Measurements from ENCODE around the gene PACSIN2.
A peak's percentile ranks its signal among the peaks of the same experiment; 100 is the strongest.

Gene PACSIN2, protein sequence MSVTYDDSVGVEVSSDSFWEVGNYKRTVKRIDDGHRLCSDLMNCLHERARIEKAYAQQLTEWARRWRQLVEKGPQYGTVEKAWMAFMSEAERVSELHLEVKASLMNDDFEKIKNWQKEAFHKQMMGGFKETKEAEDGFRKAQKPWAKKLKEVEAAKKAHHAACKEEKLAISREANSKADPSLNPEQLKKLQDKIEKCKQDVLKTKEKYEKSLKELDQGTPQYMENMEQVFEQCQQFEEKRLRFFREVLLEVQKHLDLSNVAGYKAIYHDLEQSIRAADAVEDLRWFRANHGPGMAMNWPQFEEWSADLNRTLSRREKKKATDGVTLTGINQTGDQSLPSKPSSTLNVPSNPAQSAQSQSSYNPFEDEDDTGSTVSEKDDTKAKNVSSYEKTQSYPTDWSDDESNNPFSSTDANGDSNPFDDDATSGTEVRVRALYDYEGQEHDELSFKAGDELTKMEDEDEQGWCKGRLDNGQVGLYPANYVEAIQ

DNA sequence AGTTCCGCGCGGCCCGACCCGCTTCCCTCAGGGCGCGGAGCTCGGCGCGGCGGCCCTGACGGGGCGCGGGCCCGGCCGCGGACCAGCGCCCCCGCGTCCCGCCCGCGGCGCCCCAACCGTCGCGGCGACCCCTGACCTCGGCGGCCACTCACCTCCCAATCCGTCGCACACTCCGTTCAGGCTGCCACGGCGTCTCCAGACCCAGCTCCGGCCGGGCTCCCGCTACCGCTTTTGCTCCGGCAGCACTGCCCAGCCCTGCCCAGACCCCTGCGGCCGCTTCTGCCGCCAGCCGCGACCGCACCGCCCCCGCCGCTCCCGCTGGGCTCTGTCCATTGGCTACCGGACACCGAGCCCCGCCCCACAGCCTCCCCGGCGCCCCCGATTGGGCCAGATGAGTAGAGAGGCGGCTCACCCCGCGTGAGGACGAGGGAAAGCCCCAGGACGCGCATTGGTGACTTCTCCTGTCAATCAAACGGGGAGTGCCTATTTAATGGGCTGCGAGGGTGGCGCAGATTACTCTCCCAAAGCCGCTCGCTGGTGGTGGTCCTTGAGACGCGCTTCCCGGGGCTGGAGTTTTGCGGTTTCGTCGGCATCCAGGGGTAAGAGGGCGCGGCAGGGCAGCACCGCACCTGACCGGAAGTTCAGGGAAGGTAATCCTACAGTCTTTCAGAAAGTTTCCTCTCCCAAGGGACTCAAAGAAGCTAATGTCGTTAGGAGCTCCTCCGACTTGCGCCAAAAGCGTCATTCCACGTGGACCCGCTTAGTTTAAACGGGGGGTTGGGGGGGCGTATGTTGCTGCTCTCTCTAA is at the start of gene PACSIN2:
TSS of gene PACSIN2 (minus strand) at position 281 of the 808 bp plus-strand sequence. CDS start 103,069 bp downstream, outside the sequence.
- CTCF ChIA-PET: interaction anchor here (0.9 to 3.7 kb wide), 3 partner anchors 19 to 147 kb away, joined by 3 to 9 read pairs (median 3); no protein-coding TSS in a partner anchor

GRCh38 chr22:43060183-43060582 is 45.2 kb upstream of the PACSIN2 start:
- Mint-ChIP-seq H3K36me3 (peaks cover 15% of the 10 kb centered on the region), H3K27me3 (no peaks in the 10 kb centered on the region), H3K4me3 (no peak overlapping the region), H3K27ac (no peak overlapping the region), H3K9me3 (no peaks in the 10 kb centered on the region), H3K4me1 (no peaks in the 10 kb centered on the region)
- DNase-seq: peak; percentile 60
- CTCF ChIA-PET: interaction anchor here (0.6 to 2.4 kb wide), 16 partner anchors 9 to 1747 kb away, joined by 3 to 10 read pairs (median 4); no protein-coding TSS in a partner anchor

More for the DNA sequence above, at the start of gene PACSIN2:
- Mint-ChIP-seq H3K27ac (peak within 1 kb of the TSS; percentile 88), H3K36me3 (no peaks in the 10 kb centered on the region), H3K4me1 (peaks cover 31% of the 10 kb centered on the region), H3K9me3 (no peaks in the 10 kb centered on the region), H3K4me3 (peak within 1 kb of the TSS; percentile 92), H3K27me3 (peaks cover 20% of the 10 kb centered on the region)
- DNase-seq: peak; percentile 100

- H3K27me3 Mint-ChIP-seq: no peaks in the 10 kb centered on the region
- H3K36me3 Mint-ChIP-seq: peaks cover 7% of the 10 kb centered on the region
- DNase-seq: no peak
- no peak overlapping the region for H3K27ac Mint-ChIP-seq
- no peaks in the 10 kb centered on the region for H3K9me3 Mint-ChIP-seq
- H3K4me1 Mint-ChIP-seq: no peaks in the 10 kb centered on the region
- H3K4me3 Mint-ChIP-seq: no peak overlapping the region
- CTCF ChIA-PET: interaction anchor here (0.6 kb wide), 1 partner anchor 52 kb away, joined by 3 read pairs; no protein-coding TSS in a partner anchor
Measured at GRCh38 chr22:43057641-43058040, 42.7 kb upstream of the PACSIN2 start.

DNA sequence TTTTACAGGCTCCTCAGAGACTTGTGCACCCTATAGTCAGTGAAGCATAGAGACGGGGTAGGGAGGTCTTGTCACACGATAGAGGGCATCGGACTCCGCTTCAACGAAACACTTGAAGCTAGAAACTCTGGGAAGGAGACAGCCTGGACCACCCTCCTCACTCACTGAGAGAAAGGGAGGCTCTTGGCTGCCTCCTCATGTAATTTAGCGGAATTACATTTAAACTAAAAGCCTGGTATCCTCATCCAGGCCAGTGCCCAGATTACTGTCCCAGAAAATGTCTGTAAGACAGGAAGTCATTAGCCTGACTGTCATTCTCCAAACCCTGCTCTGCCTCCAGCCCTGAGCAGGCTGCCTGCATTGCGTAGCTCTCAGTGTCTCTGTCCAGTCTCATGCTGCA is 38.2 kb upstream of the PACSIN2 start:
- no peak for DNase-seq
- Mint-ChIP-seq H3K27ac (no peak overlapping the region), H3K4me3 (no peak overlapping the region), H3K27me3 (no peaks in the 10 kb centered on the region), H3K4me1 (no peaks in the 10 kb centered on the region), H3K9me3 (no peaks in the 10 kb centered on the region), H3K36me3 (no peaks in the 10 kb centered on the region)
- CTCF ChIA-PET: no interaction called here

GRCh38 chr22:43050995-43051394 is 36.0 kb upstream of the PACSIN2 start:
- Mint-ChIP-seq H3K4me3 (no peak overlapping the region), H3K27ac (no peak overlapping the region), H3K27me3 (no peaks in the 10 kb centered on the region), H3K4me1 (no peaks in the 10 kb centered on the region), H3K9me3 (no peaks in the 10 kb centered on the region), H3K36me3 (no peaks in the 10 kb centered on the region)
- CTCF ChIA-PET: interaction anchor here (3.1 kb wide), 1 partner anchor 10 kb away, joined by 10 read pairs; no protein-coding TSS in a partner anchor
- no peak for DNase-seq

GRCh38 chr22:43047605-43048004 is 32.7 kb upstream of the PACSIN2 start:
- H3K9me3 Mint-ChIP-seq: no peaks in the 10 kb centered on the region
- no peak for DNase-seq
- CTCF ChIA-PET: interaction anchor here (1.0 kb wide), 1 partner anchor 13 kb away, joined by 4 read pairs; no protein-coding TSS in a partner anchor
- H3K27me3 Mint-ChIP-seq: no peaks in the 10 kb centered on the region
- no peak overlapping the region for H3K4me3 Mint-ChIP-seq
- H3K4me1 Mint-ChIP-seq: no peaks in the 10 kb centered on the region
- no peaks in the 10 kb centered on the region for H3K36me3 Mint-ChIP-seq
- no peak overlapping the region for H3K27ac Mint-ChIP-seq

- no peak for DNase-seq
- Mint-ChIP-seq H3K4me1 (no peaks in the 10 kb centered on the region), H3K9me3 (no peaks in the 10 kb centered on the region), H3K27ac (no peak overlapping the region), H3K4me3 (no peak overlapping the region), H3K36me3 (no peaks in the 10 kb centered on the region), H3K27me3 (no peaks in the 10 kb centered on the region)
- CTCF ChIA-PET: no interaction called here
Measured at GRCh38 chr22:43044290-43044712, 29.4 kb upstream of the PACSIN2 start.

DNA sequence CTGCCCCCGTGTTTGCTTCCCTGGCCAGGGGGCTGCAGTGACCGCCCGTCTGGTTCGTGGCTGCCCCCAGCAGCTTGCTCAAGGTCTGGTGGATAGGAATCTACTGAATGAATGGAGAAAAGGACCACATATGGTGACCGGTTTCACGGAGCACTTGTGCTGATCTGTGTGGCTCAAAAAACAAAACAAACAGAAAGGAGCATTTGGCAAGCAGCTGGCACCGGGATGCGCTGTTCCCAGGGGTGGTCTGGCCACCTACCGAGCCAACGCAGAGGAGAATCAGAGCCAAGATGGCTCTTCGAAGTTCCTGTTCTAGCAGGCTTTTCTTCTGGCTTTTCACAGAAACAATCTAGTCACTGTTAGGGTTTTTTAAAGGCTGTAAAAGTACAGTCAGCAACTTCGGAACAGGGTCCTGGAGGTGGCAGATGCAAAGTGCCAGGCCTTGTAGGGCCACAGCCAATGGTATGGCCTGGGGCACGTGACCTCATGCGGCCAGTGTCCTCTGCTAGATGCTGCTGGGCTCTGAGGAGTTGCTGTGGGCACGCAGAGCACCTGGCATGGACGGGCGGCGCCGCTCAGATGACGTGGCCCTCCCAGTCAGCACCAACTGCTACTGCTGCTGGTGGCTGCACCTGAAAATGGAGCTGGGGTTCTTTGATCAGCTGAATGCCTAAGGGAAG is 27.3 kb upstream of the PACSIN2 start:
- CTCF ChIA-PET: interaction anchor here (1.0 kb wide), 1 partner anchor 18 kb away, joined by 3 read pairs; no protein-coding TSS in a partner anchor
- no peaks in the 10 kb centered on the region for H3K4me1 Mint-ChIP-seq
- no peak overlapping the region for H3K4me3 Mint-ChIP-seq
- H3K9me3 Mint-ChIP-seq: no peaks in the 10 kb centered on the region
- no peak overlapping the region for H3K27ac Mint-ChIP-seq
- DNase-seq: no peak
- H3K27me3 Mint-ChIP-seq: no peaks in the 10 kb centered on the region
- no peaks in the 10 kb centered on the region for H3K36me3 Mint-ChIP-seq

DNA sequence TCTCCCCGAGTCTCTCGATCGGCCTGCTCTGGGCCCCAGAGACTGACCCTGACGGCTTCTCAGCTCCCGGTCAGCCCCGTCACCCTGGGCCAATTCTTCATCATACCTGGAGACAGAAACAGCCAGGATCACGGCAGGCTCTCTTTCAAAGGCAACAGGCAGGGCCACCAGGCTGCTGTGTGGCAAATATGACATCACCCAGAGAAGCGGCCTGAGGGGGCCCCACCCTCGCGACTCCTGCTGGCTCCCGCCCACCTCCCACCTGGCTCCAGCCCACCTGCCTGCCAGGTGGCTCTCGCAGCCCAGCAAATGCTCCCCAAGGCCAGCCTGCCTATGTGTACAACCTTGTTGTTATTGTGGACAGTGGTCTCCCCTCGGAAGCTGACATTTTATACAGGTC is 24.9 kb upstream of the PACSIN2 start:
- Mint-ChIP-seq H3K4me3 (no peak overlapping the region), H3K27me3 (no peaks in the 10 kb centered on the region), H3K9me3 (no peaks in the 10 kb centered on the region), H3K4me1 (no peaks in the 10 kb centered on the region), H3K27ac (no peak overlapping the region), H3K36me3 (no peaks in the 10 kb centered on the region)
- DNase-seq: no peak
- CTCF ChIA-PET: interaction anchor here (0.6 kb wide), 1 partner anchor 250 kb away, joined by 3 read pairs; no protein-coding TSS in a partner anchor

DNA sequence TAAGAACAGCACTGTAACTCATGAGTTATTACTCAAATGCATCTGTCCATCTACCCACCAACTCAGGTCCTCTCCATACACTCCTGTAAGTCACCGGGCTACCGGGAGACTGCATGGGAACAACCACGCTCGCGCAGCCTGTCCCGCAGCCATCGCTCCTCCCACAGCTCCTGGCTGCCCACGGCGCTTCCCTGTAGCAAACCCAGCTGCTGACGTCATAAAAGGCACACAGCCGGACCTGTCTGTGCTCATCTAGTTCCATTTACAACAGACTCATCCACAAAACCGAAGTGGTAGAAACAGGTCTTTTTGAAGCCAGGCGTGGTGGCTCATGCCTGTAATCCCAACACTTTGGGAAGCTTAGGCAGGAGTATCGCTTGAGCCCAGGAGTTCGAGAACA is 23.4 kb upstream of the PACSIN2 start:
- DNase-seq: no peak
- no peak overlapping the region for H3K27ac Mint-ChIP-seq
- no peaks in the 10 kb centered on the region for H3K36me3 Mint-ChIP-seq
- CTCF ChIA-PET: interaction anchor here (1.2 kb wide), 1 partner anchor 171 kb away, joined by 4 read pairs; no protein-coding TSS in a partner anchor
- H3K4me1 Mint-ChIP-seq: no peaks in the 10 kb centered on the region
- no peaks in the 10 kb centered on the region for H3K27me3 Mint-ChIP-seq
- H3K4me3 Mint-ChIP-seq: no peak overlapping the region
- no peaks in the 10 kb centered on the region for H3K9me3 Mint-ChIP-seq

- CTCF ChIA-PET: interaction anchor here (0.7 kb wide), 1 partner anchor 9 kb away, joined by 3 read pairs; no protein-coding TSS in a partner anchor
- DNase-seq: no peak
- Mint-ChIP-seq H3K36me3 (no peaks in the 10 kb centered on the region), H3K9me3 (no peaks in the 10 kb centered on the region), H3K27ac (no peak overlapping the region), H3K27me3 (no peaks in the 10 kb centered on the region), H3K4me1 (no peaks in the 10 kb centered on the region), H3K4me3 (no peak overlapping the region)
Measured at GRCh38 chr22:43036282-43036829, 21.4 kb upstream of the PACSIN2 start.

- H3K27me3 Mint-ChIP-seq: no peaks in the 10 kb centered on the region
- CTCF ChIA-PET: interaction anchor here (2.3 kb wide), 1 partner anchor 21 kb away, joined by 9 read pairs; the partner anchor contains the start of gene PACSIN2
- H3K36me3 Mint-ChIP-seq: no peaks in the 10 kb centered on the region
- H3K4me3 Mint-ChIP-seq: no peak overlapping the region
- DNase-seq: no peak
- no peak overlapping the region for H3K27ac Mint-ChIP-seq
- no peaks in the 10 kb centered on the region for H3K9me3 Mint-ChIP-seq
- H3K4me1 Mint-ChIP-seq: no peaks in the 10 kb centered on the region
Measured at GRCh38 chr22:43035250-43035649, 20.3 kb upstream of the PACSIN2 start.

DNA sequence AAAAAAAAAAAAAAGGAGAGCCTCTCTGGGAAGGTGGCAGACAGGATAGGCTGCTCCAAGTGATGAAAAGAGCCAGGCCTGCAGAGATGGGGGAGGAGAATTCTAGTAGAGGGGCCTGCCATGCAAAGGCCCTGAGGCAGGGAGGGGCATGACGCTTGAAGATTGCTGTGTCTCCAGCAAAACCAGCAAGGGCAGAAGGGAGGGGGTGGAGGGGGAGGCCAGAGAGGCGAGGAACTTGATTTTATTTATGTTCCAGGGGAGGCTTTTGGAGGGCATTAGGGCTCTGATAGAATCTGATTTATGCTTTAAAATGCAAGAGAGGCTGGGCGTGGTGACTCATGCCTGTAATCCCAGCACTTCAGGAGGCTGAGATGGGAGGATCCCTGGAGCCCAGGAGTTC is 16.7 kb upstream of the PACSIN2 start:
- Mint-ChIP-seq H3K4me3 (no peak overlapping the region), H3K27me3 (peaks cover 6% of the 10 kb centered on the region), H3K9me3 (no peaks in the 10 kb centered on the region), H3K27ac (no peak overlapping the region), H3K36me3 (no peaks in the 10 kb centered on the region), H3K4me1 (peaks cover under 1% of the 10 kb centered on the region)
- no peak for DNase-seq
- CTCF ChIA-PET: no interaction called here

All from activated naive CD4-positive, alpha-beta T cell treated with anti-CD3 and anti-CD28 coated beads, Interleukin-2, amount 10 ng/mL, durations not matched to agents 7 days and 5 days (primary cell).